Caki2 (cell line): ENCODE data around the gene ELL2. TPM values are rescaled to one million over a fixed set of nuclear protein-coding genes. Genes with fewer than 3 reads are reported as not detected.

Experiments
- DNase-seq: peaks from one replicate; pipeline ENCODE4 v3.0.0-alpha.2; 2015; ENCODE audit warnings: low read depth
- in situ Hi-C: cut with HindIII; loops from 2 replicates; pipeline ENCODE4 v1.10.0; 2016; ENCODE audit warnings: low sequenced_read_pairs, low pct_unique_long_range_greater_than_20kb, mixed read lengths
- total RNA-seq: library from RNA; depleted of rRNA; stranded (reverse); fragments of >200 nt; shearing (Covaris generic); gene quantifications from 2 replicates; pipeline ENCODE4 v1.2.3, GENCODE V29; 2014; ENCODE audit warnings: low replicate concordance; rRNA removed

The ELL2 gene
- 0.17 and 0.61 TPM in 2 replicates for total RNA-seq

DNA sequence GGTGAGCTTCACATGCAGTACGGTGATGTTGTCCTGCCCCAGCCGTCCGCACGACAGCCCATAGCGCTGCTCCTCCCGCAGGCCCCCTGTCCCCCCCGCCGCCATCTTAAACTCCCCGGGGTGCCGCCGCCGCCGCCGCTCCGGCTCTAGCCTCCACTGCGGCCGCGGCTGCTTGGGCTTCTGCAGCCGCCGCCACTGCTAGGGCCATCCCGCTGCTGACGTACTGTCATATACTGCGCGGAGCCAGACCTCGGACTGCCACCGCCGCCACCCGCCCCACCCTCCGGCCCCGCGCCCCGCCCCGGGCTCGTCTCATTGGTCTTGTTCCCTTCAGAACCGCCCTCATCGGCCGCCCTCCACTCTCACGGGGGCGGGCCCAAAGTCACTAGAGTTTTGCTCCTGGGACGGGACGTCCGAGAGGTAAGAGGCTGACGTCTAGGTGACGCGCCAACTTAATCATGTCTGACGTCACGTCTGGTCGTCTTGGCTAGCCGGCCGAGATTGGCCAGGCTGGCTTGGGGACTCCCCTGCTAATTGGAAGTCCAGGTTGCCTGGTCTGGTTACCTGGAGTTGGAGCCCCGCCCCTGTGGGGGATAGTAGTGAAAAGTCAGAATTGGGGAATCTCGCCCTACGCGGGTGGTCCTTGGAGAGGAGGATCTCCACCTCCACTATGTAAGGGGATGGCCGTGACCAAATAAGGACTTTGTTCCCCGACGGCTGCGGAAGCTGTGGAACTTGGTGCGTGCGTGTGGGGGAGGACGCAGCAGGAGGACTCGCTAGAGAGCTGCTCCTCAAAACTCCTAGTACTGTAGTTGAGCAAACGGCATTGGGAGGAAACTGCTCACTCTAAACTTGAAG is at the start of gene ELL2:
Gene ELL2 (minus strand): TSS at position 235 of the 858 bp plus-strand sequence. CDS start 130 bp downstream, at position 105.
- in situ Hi-C loops, result no loop called here
- DNase-seq, result peak; percentile 92

- DNase-seq, result no peak
- in situ Hi-C loops, result no loop called here
Measured at GRCh38 chr5:96008987-96009647, 47.5 kb upstream of the ELL2 start.

GRCh38 chr5:96008487-96008886 is 46.8 kb upstream of the ELL2 start:
- no peak for DNase-seq
- in situ Hi-C loops, result no loop called here

DNA sequence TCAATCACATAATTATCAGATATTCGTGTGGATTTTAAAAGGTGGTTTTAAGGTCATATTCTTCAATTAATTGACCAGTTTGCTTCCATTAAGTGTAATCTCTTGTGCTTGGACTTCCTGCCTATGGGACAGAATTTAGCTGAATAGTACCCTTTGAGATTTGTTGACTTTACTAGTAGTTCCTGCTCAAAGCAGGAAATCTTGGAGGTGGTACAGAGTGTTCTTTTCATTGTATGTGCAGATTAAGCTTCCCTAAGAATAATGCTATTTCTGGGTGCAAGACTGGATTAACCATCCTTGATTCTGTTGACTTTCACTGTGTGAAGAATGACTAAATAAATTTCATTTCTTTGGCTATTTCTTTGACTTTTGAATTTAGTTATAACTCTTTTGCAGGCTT is 45.4 kb upstream of the ELL2 start:
- no peak for DNase-seq
- in situ Hi-C loops, result no loop called here

DNA sequence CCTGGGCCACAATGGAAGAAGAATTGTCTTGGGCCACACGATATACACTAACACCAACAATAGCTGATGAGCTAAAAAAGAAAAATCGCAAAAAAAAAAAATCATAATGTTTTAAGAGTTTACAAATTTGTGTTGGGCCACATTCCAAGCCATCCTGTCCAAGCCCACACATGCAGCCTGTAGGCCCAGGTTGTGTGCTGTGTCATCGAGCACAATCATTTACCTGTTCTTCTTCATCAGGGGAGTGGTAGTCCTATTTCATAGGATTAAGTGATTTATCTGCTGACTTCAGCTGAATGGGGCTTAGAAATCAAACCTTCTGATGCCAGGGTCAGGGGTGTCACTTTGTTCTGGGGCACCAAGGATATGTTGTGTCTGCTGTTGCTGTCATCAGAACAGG is 44.6 kb upstream of the ELL2 start:
- DNase-seq, result no peak
- in situ Hi-C loops, result no loop called here

- in situ Hi-C loops, result no loop called here
- DNase-seq, result no peak
Measured at GRCh38 chr5:96004754-96005153, 43.1 kb upstream of the ELL2 start.

DNA sequence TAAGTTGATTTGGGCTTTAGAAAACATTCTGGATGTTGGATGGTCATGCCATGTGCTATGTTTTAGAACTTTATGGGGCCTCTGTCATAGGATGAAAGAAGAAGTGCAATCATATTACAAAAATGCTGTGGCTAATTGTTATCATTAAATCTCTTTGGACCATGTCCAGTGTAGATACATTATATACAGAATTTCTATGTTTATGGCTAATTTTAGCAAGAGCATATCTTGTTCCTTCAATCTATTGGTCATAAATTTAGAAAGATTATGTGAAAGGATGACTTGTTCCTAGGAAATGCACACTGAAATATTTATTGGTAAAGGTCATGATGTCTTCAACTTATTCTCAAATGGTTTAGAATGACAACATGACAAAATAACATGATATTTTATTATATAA is 42.4 kb upstream of the ELL2 start:
- DNase-seq, result no peak
- in situ Hi-C loops, result no loop called here

GRCh38 chr5:96001262-96001661 is 39.6 kb upstream of the ELL2 start:
- in situ Hi-C loops, result no loop called here

DNA sequence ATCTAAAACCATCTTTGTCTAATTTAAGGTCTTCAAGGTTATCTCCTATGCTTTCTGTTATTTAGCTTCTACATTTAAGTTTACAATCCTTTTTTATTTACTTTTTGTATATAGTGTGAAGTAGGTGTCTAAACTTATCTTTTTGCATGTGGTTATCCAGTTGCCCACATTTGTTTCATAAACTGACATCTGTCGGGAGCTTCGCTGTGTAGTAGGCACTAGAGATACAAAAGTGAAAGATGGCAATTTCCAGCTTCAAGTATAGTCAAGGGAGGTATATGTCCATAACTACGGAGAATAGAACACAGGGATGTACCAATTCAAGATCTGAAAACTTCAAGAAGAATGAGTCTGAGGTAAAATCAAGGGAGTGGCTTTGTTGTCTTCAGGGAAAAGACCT is 38.7 kb upstream of the ELL2 start:
- DNase-seq, result no peak
- in situ Hi-C loops, result no loop called here

More at GRCh38 chr5:96001262-96001661, 39.6 kb upstream of the ELL2 start:
- DNase-seq, result no peak

GRCh38 chr5:95996904-95997723 is 35.5 kb upstream of the ELL2 start:
- in situ Hi-C loops, result no loop called here
- no peak for DNase-seq

DNA sequence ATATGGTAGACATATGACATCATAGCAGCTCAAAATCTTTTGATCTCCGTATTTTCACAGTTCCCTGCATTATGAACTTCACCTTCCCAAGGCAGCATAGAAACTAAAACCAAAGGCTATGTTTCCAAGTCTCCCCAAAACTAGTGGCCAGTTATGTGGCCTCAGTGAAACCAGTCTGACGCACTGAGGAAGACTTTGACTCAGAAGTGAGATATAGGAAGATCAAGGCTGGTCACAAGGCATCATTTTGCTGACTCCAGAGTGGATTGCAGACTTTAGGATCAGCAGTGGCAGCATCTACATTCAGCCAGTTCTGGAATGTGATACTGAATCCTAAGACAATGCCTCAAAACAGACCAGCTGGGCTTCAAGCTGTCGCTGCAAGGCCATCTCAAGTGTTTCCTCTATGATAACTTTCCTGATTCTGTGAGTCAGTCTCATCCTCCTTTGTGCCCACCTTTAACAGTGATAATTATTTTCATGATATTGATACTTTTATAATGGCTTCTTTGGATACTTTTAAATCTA is 34.4 kb upstream of the ELL2 start:
- no peak for DNase-seq
- in situ Hi-C loops, result no loop called here

- in situ Hi-C loops, result no loop called here
- DNase-seq, result no peak
Measured at GRCh38 chr5:95993776-95994175, 32.1 kb upstream of the ELL2 start.

GRCh38 chr5:95993266-95993665 is 31.6 kb upstream of the ELL2 start:
- in situ Hi-C loops, result no loop called here
- DNase-seq, result no peak

- DNase-seq, result no peak
- in situ Hi-C loops, result no loop called here
Measured at GRCh38 chr5:95989283-95990048, 27.8 kb upstream of the ELL2 start.

GRCh38 chr5:95988877-95989276 is 27.2 kb upstream of the ELL2 start:
- no peak for DNase-seq

DNA sequence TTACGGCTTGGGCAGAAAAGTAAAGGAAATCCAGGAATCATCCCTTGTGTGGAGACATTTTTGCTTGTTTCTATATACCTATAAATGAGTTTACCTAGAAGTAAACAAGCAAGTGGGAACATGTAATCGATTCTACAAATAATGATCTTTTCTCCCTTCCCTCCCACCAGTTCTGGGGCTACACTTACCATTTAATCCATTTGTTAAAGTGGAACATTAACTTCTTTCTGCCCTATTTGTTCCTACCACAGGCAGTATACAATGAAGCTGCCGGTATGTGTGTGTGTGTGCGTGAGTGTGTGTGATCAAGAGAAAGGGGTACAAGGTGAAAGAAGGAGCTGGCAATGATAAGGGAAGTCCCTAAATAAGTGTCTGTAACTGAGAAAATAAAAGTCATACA is 26.4 kb upstream of the ELL2 start:
- in situ Hi-C loops, result no loop called here
- no peak for DNase-seq

More at GRCh38 chr5:95988877-95989276, 27.2 kb upstream of the ELL2 start:
- in situ Hi-C loops, result no loop called here

DNA sequence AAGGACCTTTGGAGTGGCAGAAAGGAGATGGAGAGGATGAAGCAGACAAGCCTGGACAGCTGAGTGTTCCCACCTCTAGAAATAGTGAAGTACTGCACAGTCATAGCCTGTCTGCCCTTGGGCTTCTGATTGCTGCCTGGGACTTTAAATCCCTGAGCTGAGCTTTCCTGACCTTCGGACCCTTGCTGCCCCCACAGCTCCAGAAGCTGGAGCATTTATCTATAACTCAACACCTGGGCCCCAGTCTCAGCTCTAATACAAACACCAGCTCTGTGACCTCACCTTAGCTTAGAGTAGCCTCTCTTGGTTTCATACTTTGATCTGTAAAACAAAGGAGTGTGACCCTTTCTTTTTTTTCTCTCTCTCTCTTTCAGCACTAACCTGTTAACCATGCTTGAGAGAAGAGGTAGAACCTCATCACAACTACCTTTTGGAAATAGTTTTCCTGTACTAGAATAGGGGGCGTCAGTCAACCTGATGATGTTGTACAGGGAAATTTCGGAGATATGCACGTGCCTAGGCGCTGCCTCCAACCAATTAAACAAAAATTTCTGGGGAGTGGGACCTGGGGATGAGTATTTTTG is 25.4 kb upstream of the ELL2 start:
- DNase-seq, result no peak

GRCh38 chr5:95986001-95986400 is 24.4 kb upstream of the ELL2 start:
- in situ Hi-C loops, result no loop called here

More for the DNA sequence above, 25.4 kb upstream of the ELL2 start:
- in situ Hi-C loops, result no loop called here

More at GRCh38 chr5:95986001-95986400, 24.4 kb upstream of the ELL2 start:
- DNase-seq, result no peak
